Neural progenitor cell (in vitro differentiated cells): ENCODE measurements around the gene KCNAB1. TPM values are rescaled to one million over a fixed set of nuclear protein-coding genes. Genes with fewer than 3 reads are reported as not detected.
"Not testable (repeated sequence)": the region's sequence is repeated elsewhere in the genome, so short reads cannot be mapped to it uniquely, and the experiment has no call there.

Experiments
- DNase-seq: peaks from one replicate; pipeline ENCODE4 v3.0.0-alpha.2; 2016; ENCODE audit warnings: low spot score
- H2AFZ ChIP-seq: fragments of 200-600 bp; sonication (generic); replicated peaks from 2 replicates; pipeline ENCODE4 v1.6.1; 2016; ENCODE audit warnings: antibody characterized with exemption
- H3F3A ChIP-seq: fragments of 200-600 bp; sonication (generic); 2 replicates; pipeline ENCODE4 v1.6.1; 2016; ENCODE audit warnings: antibody characterized with exemption, low read depth
- H3K27ac ChIP-seq: fragments of 200-600 bp; sonication (generic); 2 replicates; pipeline ENCODE4 v1.5.1; 2016; ENCODE audit warnings: mild to moderate bottlenecking
- H3K27me3 ChIP-seq: fragments of 200-600 bp; sonication (generic); 2 replicates; pipeline ENCODE4 v1.6.1; 2016; ENCODE audit warnings: mild to moderate bottlenecking, moderate library complexity
- H3K36me3 ChIP-seq: fragments of 200-600 bp; sonication (generic); 2 replicates; pipeline ENCODE4 v1.5.1; 2016
- H3K4me1 ChIP-seq: fragments of 200-600 bp; sonication (generic); 2 replicates; pipeline ENCODE4 v1.6.1; 2016; ENCODE audit warnings: mixed run types
- H3K4me2 ChIP-seq: fragments of 200-600 bp; sonication (generic); 2 replicates; pipeline ENCODE4 v1.6.1; 2016
- H3K4me3 ChIP-seq: fragments of 200-600 bp; sonication (generic); 2 replicates; pipeline ENCODE4 v1.5.1; 2016
- H3K79me2 ChIP-seq: fragments of 200-600 bp; sonication (generic); 2 replicates; pipeline ENCODE4 v1.6.1; 2016; ENCODE audit warnings: low read depth
- H3K9ac ChIP-seq: fragments of 200-600 bp; sonication (generic); 2 replicates; pipeline ENCODE4 v1.6.1; 2016
- H3K9me3 ChIP-seq: fragments of 200-600 bp; sonication (generic); 2 replicates; pipeline ENCODE4 v1.5.1; 2016; ENCODE audit warnings: low read depth
- H4K20me1 ChIP-seq: fragments of 200-600 bp; sonication (generic); 2 replicates; pipeline ENCODE4 v1.6.1; 2016; ENCODE audit warnings: low read depth
- H3K27ac Mint-ChIP-seq: 3 replicates; pipeline ENCODE4 v1.8.0; 2021; ENCODE audit warnings: mixed read lengths
- H3K27me3 Mint-ChIP-seq: 2 replicates; pipeline ENCODE4 v1.8.0; 2022; ENCODE audit warnings: low read depth, mild to moderate bottlenecking, inconsistent platforms, moderate library complexity, mixed read lengths; ENCODE audit not compliant: insufficient read depth
- H3K36me3 Mint-ChIP-seq: 3 replicates; pipeline ENCODE4 v1.8.0; 2021; ENCODE audit warnings: mixed read lengths
- H3K4me1 Mint-ChIP-seq: 3 replicates; pipeline ENCODE4 v1.8.0; 2021; ENCODE audit warnings: mixed read lengths
- H3K4me3 Mint-ChIP-seq: 3 replicates; pipeline ENCODE4 v1.8.0; 2021; ENCODE audit warnings: mild to moderate bottlenecking, moderate library complexity, mixed read lengths
- H3K9me3 Mint-ChIP-seq: 3 replicates; pipeline ENCODE4 v1.8.0; 2020; ENCODE audit warnings: mixed read lengths
- CTCF ChIP-seq: fragments of 200-600 bp; sonication (generic); IDR thresholded peaks from 2 replicates; pipeline ENCODE4 v1.5.1; 2017; ENCODE audit warnings: antibody characterized with exemption, mild to moderate bottlenecking
- EZH2 ChIP-seq: fragments of 200-600 bp; sonication (generic); IDR thresholded peaks from 2 replicates; pipeline ENCODE4 v1.6.1; 2017; ENCODE audit warnings: antibody characterized with exemption, mild to moderate bottlenecking, moderate library complexity
- EZH2phosphoT487 ChIP-seq: fragments of 200-600 bp; sonication (generic); IDR thresholded peaks from 2 replicates; pipeline ENCODE4 v1.6.1; 2017; ENCODE audit warnings: antibody characterized with exemption
- total RNA-seq: library from RNA; depleted of rRNA; stranded (reverse); fragments of >200 nt; gene quantifications from 2 replicates; pipeline ENCODE4 v1.2.3, GENCODE V29; 2015; ENCODE audit warnings: low replicate concordance

The KCNAB1 gene
- total RNA-seq, 1 donor from 2014 or later = 0.24 TPM

GRCh38 chr3:156226676-156227420 is 106.5 kb downstream of the KCNAB1 start:
- no peak for DNase-seq
- Histone ChIP-seq H3K4me1 (no peaks in the 10 kb centered on the region), H2AFZ (no peak overlapping the region), H3K27ac (no peak overlapping the region), H3K9ac (no peak overlapping the region), H3K36me3 (no peaks in the 10 kb centered on the region), H3K4me2 (no peak overlapping the region), H4K20me1 (no peaks in the 10 kb centered on the region), H3K79me2 (no peaks in the 10 kb centered on the region), H3F3A (no peaks in the 10 kb centered on the region), H3K9me3 (no peaks in the 10 kb centered on the region), H3K4me3 (no peak overlapping the region), H3K27me3 (no peaks in the 10 kb centered on the region)
- no peak for TF ChIP-seq EZH2
- TF ChIP-seq EZH2phosphoT487 = no peak
- no peak for TF ChIP-seq CTCF
- Mint-ChIP-seq H3K4me3 (no peak overlapping the region), H3K9me3 (peaks cover 6% of the 10 kb centered on the region), H3K27ac (no peak overlapping the region), H3K27me3 (peaks cover 2% of the 10 kb centered on the region), H3K4me1 (no peaks in the 10 kb centered on the region), H3K36me3 (no peaks in the 10 kb centered on the region)

- no peak overlapping the region for H3K4me2 ChIP-seq
- no peaks in the 10 kb centered on the region for H3F3A ChIP-seq
- no peaks in the 10 kb centered on the region for H3K4me1 ChIP-seq
- no peaks in the 10 kb centered on the region for H3K36me3 Mint-ChIP-seq
- no peak for TF ChIP-seq EZH2
- TF ChIP-seq EZH2phosphoT487 = no peak
- TF ChIP-seq CTCF = no peak
- no peak overlapping the region for H3K4me3 Mint-ChIP-seq
- DNase-seq = no peak
- H3K36me3 ChIP-seq = no peaks in the 10 kb centered on the region
- H2AFZ ChIP-seq = no peak overlapping the region
- H3K4me3 ChIP-seq = no peak overlapping the region
- H3K9me3 ChIP-seq = no peaks in the 10 kb centered on the region
- H3K4me1 Mint-ChIP-seq = no peaks in the 10 kb centered on the region
- no peak overlapping the region for H3K9ac ChIP-seq
- H3K79me2 ChIP-seq = no peaks in the 10 kb centered on the region
- H3K9me3 Mint-ChIP-seq = peaks cover 3% of the 10 kb centered on the region
- H4K20me1 ChIP-seq = no peaks in the 10 kb centered on the region
- no peak overlapping the region for H3K27ac ChIP-seq
- H3K27me3 ChIP-seq = no peaks in the 10 kb centered on the region
- H3K27me3 Mint-ChIP-seq = peaks cover 2% of the 10 kb centered on the region
- H3K27ac Mint-ChIP-seq = no peak overlapping the region
These were observed 107.3 kb downstream of the KCNAB1 start for GRCh38 chr3:156227704-156228103.

GRCh38 chr3:156230278-156230900 is 110.0 kb downstream of the KCNAB1 start:
- no peak overlapping the region for H3K4me2 ChIP-seq
- Mint-ChIP-seq H3K9me3 (no peaks in the 10 kb centered on the region), H3K36me3 (no peaks in the 10 kb centered on the region), H3K4me1 (no peaks in the 10 kb centered on the region), H3K4me3 (no peak overlapping the region), H3K27me3 (no peaks in the 10 kb centered on the region), H3K27ac (no peak overlapping the region)
- no peaks in the 10 kb centered on the region for H3K36me3 ChIP-seq
- H3K9me3 ChIP-seq = no peaks in the 10 kb centered on the region
- H3K27me3 ChIP-seq = no peaks in the 10 kb centered on the region
- no peaks in the 10 kb centered on the region for H3F3A ChIP-seq
- no peak overlapping the region for H3K27ac ChIP-seq
- no peak overlapping the region for H3K4me3 ChIP-seq
- H3K79me2 ChIP-seq = no peaks in the 10 kb centered on the region
- H4K20me1 ChIP-seq = no peaks in the 10 kb centered on the region
- no peak overlapping the region for H2AFZ ChIP-seq
- no peak overlapping the region for H3K9ac ChIP-seq
- DNase-seq = no peak
- H3K4me1 ChIP-seq = no peaks in the 10 kb centered on the region
- no peak for TF ChIP-seq EZH2phosphoT487
- no peak for TF ChIP-seq CTCF
- TF ChIP-seq EZH2 = no peak

GRCh38 chr3:156231221-156231620 is 110.8 kb downstream of the KCNAB1 start:
- H3K27ac ChIP-seq, H3K27me3 ChIP-seq, H2AFZ ChIP-seq, H3K9me3 Mint-ChIP-seq, H3K4me3 Mint-ChIP-seq, H3F3A ChIP-seq, H4K20me1 ChIP-seq, H3K27ac Mint-ChIP-seq, DNase-seq, H3K9me3 ChIP-seq, H3K36me3 ChIP-seq, H3K4me3 ChIP-seq, H3K4me1 Mint-ChIP-seq, H3K27me3 Mint-ChIP-seq, H3K79me2 ChIP-seq, H3K36me3 Mint-ChIP-seq, H3K9ac ChIP-seq, H3K4me1 ChIP-seq, H3K4me2 ChIP-seq: not testable (repeated sequence)
